ENCODE measurements around the gene ACSS1.

GRCh38 chr20:25031241-25031640 is 26.7 kb downstream of the ACSS1 start:
- TF ChIP-seq, protein P1, sequence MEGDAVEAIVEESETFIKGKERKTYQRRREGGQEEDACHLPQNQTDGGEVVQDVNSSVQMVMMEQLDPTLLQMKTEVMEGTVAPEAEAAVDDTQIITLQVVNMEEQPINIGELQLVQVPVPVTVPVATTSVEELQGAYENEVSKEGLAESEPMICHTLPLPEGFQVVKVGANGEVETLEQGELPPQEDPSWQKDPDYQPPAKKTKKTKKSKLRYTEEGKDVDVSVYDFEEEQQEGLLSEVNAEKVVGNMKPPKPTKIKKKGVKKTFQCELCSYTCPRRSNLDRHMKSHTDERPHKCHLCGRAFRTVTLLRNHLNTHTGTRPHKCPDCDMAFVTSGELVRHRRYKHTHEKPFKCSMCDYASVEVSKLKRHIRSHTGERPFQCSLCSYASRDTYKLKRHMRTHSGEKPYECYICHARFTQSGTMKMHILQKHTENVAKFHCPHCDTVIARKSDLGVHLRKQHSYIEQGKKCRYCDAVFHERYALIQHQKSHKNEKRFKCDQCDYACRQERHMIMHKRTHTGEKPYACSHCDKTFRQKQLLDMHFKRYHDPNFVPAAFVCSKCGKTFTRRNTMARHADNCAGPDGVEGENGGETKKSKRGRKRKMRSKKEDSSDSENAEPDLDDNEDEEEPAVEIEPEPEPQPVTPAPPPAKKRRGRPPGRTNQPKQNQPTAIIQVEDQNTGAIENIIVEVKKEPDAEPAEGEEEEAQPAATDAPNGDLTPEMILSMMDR (IDR thresholded peaks at IDR 0.05), result no peak
- no peak for TF ChIP-seq MYC (IDR thresholded peaks at IDR 0.05; ENCODE audit: borderline replicate concordance, low read length)
- no peak for TF ChIP-seq POLR2A (IDR thresholded peaks at IDR 0.05; ENCODE audit: low read length)
- TF ChIP-seq SREBF2 (IDR thresholded peaks at IDR 0.05), result no peak
- TF ChIP-seq RAD21 (conservative IDR thresholded peaks at IDR 0.05 in 1 of 2, IDR thresholded peaks at IDR 0.05 in 1 of 2), result no peak
- TF ChIP-seq, protein P2, sequence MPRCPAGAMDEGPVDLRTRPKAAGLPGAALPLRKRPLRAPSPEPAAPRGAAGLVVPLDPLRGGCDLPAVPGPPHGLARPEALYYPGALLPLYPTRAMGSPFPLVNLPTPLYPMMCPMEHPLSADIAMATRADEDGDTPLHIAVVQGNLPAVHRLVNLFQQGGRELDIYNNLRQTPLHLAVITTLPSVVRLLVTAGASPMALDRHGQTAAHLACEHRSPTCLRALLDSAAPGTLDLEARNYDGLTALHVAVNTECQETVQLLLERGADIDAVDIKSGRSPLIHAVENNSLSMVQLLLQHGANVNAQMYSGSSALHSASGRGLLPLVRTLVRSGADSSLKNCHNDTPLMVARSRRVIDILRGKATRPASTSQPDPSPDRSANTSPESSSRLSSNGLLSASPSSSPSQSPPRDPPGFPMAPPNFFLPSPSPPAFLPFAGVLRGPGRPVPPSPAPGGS (IDR thresholded peaks at IDR 0.05), result no peak
- TF ChIP-seq RNF2 (IDR thresholded peaks at IDR 0.05; ENCODE audit: borderline replicate concordance, low read depth), result no peak
- TF ChIP-seq E2F6 (IDR thresholded peaks at IDR 0.05; ENCODE audit: borderline replicate concordance, low read depth), result no peak
- TF ChIP-seq MAZ (IDR thresholded peaks at IDR 0.05; ENCODE audit: borderline replicate concordance, low read depth, low read length), result no peak
- TF ChIP-seq, protein P3, sequence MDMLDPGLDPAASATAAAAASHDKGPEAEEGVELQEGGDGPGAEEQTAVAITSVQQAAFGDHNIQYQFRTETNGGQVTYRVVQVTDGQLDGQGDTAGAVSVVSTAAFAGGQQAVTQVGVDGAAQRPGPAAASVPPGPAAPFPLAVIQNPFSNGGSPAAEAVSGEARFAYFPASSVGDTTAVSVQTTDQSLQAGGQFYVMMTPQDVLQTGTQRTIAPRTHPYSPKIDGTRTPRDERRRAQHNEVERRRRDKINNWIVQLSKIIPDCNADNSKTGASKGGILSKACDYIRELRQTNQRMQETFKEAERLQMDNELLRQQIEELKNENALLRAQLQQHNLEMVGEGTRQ (IDR thresholded peaks at IDR 0.05), result no peak
- no peak for TF ChIP-seq PBX3 (IDR thresholded peaks at IDR 0.05)
- no peak for TF ChIP-seq JUNB (IDR thresholded peaks at IDR 0.05)
- TF ChIP-seq EP300 (IDR thresholded peaks at IDR 0.05), result no peak
- no peak for TF ChIP-seq MAX (IDR thresholded peaks at IDR 0.05)

All from A549 (cell line).